Inflammatory macrophage treated with lipopolysaccharide for 4 hours (primary cell): Measurements from ENCODE around the gene PCBP2.

Source experiments
- DNase-seq: peaks from one replicate; pipeline ENCODE4 v3.0.0-alpha.2; 2020

PCBP2 gene

DNA sequence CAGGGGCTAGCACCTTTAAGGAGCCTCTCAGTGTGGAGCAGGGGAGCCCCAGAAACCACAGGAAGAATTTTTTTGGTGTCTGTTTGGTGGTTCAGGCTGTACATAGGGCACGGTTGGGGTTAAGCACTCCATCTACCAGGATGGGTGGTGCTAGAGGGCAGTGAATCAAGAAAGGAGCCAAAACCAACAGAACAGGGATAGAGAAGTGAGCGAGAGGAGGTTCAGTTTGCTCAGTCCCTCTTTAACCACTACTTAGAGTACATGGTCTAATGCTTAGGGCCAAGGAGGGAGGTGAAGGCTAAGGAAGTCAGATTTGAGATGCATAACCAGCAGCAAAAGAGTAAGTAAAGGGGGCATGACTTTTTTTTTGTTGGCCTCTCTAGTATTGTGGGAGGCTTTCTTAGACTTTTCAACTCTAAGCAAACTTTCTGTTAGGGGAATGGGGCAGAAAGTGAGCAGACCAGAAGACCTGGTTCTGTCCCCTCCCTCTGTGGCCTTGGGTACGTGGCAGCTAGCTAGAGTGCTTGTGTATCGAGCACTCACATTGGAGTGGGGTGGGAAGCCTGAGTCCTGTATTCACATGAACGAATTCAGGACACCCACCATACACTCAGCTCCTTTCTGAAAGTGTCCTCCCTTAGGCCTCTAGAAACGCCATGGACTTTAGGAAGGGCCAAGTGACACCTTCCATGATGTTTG lies 62.0 kb downstream of the PCBP2 start:
- no peak for DNase-seq

DNA sequence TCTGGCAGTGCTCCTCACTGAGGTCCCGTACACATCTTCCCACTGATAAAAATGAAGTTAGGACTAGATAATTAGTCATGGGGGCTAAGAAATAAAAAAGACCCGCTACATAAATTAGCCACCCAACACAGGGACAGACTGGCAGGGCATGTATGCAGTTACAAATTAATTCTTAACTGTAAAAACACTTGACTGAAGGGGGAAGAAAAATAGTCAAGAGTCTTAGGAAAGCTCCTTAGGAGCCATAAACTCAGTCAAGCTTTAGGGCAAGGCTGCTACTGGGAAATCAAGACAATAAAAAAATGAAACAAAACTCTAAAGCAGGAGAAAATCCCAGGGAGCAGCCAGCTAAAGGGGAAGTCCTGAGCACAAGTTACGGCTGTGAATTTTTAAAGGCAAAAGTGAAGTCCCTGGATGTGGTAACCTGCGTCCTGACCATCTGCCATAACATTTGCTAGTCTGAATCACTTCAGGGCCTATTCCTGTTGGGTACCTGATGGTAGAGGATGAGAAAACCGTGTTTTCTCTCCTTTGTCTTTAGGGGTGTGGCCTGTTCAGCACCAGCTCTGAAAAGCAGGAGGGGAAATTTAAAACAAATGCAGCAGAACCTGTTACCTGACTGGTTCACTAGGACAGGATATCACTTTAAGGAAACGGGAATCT lies 62.9 kb downstream of the PCBP2 start:
- DNase-seq = no peak

DNA sequence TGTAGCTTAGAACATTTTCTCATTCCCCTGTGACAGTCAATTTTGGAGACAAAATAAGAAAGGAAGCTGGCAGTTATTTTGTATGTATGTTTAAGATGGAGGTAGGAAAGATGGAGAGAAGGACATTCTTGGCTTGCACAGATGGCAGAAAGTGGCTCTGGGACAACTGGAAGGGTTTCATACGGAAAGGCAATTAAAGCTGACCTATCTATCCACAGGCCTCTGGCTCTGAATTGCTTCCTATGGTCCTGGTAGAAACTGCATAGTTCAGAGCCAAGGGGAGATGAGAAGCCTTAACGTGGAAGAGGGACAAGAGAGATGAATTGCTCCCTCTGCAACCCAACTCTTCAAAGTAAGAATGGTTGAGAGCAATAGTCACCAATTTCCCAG lies 63.4 kb downstream of the PCBP2 start:
- no peak for DNase-seq

DNA sequence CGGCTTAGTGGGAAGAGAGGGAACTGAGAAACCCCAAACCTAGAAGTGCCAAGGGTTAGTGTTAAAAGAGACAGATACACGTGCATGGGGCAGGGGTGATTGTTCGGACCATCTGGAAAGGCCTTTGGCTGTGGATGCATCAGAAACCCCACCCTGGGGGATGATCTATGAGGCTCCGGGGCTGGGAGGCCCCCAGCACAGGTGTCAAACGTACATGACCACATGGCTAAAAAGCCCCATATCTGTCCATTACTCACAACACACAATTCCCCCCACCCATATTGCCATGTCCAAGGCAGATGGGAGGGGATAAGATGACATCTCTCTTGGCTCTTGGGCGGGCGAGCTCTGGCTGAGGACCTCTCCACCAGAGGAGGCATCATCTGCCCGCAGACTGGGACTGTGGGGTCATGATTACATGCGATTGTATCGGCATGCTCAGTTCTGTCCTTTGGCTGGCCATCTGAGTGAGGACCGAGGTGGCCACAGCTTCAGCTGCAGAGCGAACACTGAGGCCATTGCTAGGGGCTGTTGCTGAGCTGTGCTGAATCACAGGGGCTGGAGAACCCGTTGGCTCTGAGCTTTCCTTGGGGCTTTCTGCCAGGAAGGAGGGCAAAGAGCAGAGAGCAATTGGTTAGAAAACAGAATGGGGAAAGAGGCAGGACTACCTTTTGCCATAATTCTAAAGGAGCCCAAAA lies 65.0 kb downstream of the PCBP2 start:
- no peak for DNase-seq

DNA sequence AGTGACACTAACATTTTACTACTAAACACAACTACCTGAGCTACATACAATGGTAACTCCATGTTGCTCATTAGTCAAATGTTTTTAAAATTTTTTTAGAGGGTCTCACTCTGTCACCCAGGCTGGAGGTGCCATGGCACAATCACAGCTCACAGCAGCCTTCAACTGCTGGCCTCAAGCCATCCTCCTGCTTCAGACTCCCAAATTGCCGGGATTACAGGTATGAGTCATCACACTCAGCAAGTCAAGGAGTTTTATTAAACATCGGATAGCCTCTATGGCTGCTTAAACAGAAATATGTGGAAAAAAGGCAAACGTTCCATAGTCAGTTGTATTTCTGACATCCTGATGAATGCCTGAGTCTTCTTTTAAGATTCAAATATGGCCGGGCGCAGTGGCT lies 66.5 kb downstream of the PCBP2 start:
- DNase-seq = no peak

DNA sequence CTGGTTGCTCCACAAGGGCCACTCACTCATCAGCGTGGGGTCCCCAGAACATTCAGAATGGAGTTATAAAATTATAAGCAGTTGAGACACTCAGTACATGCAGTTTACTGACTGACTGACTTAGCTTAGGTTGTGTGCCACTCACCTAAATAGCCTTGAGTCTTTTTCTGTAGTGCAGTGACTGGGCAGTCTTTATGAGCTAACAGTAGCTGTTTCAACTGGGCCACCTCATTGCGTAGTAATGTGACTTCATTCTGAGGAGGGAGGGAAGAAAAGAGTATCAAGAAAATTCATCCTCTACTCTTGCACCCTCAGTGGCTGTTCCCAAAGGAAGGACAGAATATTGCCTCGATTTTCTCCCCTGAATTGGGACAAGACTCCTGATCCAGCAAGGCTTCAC lies 71.2 kb downstream of the PCBP2 start:
- no peak for DNase-seq

DNA sequence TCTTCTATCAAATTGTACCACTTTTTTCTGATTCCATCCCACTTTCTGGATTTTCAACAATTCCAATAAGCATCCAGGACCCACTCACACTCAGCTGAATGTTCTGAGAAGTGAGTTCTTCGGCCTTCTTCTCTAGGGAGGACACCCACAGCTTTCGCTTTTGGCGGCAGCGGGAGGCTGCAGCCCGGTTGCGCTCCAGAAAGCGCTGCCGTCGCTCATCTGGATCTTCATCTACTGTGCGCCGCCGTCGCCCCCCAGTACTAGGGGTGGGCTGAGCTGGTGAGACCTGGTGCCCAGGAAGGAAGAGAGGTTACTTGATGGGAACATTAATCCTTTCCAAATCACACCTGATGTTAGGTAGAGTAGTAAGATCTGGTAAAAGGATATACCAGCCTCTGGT lies 72.6 kb downstream of the PCBP2 start:
- DNase-seq = no peak

DNA sequence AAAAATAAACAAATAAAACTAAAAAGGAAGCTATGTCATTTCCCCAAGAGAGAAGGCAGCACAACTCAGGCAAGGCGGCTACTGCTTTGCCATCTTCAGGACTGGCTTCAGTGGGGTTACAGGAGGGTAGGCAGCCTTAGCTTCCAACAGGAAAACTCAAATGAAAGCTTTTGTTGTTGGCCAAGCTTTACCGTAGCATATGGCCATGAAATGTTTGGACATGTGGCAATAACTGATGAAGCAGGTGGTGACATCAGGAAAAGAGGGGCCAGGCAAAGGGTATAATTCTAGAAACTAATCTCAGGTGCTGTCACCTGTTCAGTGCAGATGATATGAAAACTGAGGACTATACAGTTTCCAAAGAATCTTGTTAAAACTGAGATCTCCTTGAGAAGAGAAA lies 78.2 kb downstream of the PCBP2 start:
- no peak for DNase-seq
